HL-60 (cell line): ENCODE results near the gene UQCRC2.

Experiments
- GABPA ChIP-seq: IDR thresholded peaks from 2 replicates; pipeline ENCODE4 v1.6.1; 2012; ENCODE audit warnings: low read depth
- POLR2AphosphoS5 ChIP-seq: IDR thresholded peaks from 2 replicates; pipeline ENCODE4 v1.6.1; 2012; ENCODE audit warnings: low read depth
- SPI1 ChIP-seq: IDR thresholded peaks from 2 replicates; pipeline ENCODE4 v1.6.1; 2012; ENCODE audit warnings: low read depth, mild to moderate bottlenecking, borderline replicate concordance
- TF ChIP-seq, protein P1 (sequence below): IDR thresholded peaks from one replicate; pipeline ENCODE4 v1.5.1; 2011; ENCODE audit warnings: low read length, control low read depth, inconsistent platforms; ENCODE audit not compliant: insufficient read depth
- TF ChIP-seq, protein P2 (sequence below): IDR thresholded peaks from 2 replicates; pipeline ENCODE4 v1.6.1; 2012; ENCODE audit warnings: low read depth; ENCODE audit not compliant: insufficient replicate concordance

DNA sequence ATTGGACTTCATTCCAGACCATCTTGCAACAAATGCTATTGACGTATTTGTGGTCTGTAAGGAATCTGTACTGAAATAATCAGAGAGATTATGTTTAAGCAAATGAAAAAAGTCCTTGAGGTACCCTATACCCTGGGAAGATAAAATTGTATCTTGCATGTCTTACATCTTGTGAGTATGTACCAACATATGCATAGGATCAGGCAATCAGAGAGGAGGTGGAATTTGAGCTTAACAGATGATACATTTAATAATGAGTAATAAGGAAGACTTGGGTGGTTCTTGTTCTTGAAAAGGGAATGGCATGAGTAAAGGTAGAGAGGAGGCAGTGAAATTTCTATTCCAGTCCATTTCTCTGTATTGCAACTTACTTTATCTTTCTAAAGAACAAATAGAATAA, 65.4 kb downstream of the UQCRC2 start:
- TF ChIP-seq, protein P1, sequence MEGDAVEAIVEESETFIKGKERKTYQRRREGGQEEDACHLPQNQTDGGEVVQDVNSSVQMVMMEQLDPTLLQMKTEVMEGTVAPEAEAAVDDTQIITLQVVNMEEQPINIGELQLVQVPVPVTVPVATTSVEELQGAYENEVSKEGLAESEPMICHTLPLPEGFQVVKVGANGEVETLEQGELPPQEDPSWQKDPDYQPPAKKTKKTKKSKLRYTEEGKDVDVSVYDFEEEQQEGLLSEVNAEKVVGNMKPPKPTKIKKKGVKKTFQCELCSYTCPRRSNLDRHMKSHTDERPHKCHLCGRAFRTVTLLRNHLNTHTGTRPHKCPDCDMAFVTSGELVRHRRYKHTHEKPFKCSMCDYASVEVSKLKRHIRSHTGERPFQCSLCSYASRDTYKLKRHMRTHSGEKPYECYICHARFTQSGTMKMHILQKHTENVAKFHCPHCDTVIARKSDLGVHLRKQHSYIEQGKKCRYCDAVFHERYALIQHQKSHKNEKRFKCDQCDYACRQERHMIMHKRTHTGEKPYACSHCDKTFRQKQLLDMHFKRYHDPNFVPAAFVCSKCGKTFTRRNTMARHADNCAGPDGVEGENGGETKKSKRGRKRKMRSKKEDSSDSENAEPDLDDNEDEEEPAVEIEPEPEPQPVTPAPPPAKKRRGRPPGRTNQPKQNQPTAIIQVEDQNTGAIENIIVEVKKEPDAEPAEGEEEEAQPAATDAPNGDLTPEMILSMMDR: no peak
- TF ChIP-seq POLR2AphosphoS5: no peak
- TF ChIP-seq, protein P2, sequence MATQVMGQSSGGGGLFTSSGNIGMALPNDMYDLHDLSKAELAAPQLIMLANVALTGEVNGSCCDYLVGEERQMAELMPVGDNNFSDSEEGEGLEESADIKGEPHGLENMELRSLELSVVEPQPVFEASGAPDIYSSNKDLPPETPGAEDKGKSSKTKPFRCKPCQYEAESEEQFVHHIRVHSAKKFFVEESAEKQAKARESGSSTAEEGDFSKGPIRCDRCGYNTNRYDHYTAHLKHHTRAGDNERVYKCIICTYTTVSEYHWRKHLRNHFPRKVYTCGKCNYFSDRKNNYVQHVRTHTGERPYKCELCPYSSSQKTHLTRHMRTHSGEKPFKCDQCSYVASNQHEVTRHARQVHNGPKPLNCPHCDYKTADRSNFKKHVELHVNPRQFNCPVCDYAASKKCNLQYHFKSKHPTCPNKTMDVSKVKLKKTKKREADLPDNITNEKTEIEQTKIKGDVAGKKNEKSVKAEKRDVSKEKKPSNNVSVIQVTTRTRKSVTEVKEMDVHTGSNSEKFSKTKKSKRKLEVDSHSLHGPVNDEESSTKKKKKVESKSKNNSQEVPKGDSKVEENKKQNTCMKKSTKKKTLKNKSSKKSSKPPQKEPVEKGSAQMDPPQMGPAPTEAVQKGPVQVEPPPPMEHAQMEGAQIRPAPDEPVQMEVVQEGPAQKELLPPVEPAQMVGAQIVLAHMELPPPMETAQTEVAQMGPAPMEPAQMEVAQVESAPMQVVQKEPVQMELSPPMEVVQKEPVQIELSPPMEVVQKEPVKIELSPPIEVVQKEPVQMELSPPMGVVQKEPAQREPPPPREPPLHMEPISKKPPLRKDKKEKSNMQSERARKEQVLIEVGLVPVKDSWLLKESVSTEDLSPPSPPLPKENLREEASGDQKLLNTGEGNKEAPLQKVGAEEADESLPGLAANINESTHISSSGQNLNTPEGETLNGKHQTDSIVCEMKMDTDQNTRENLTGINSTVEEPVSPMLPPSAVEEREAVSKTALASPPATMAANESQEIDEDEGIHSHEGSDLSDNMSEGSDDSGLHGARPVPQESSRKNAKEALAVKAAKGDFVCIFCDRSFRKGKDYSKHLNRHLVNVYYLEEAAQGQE: no peak
- no peak for TF ChIP-seq SPI1
- TF ChIP-seq GABPA: no peak
